GM18517 (cell line): Measurements from ENCODE around the gene TPGS1.

Experiments used
- ATAC-seq: cut with Tn5 transposase; IDR thresholded peaks from one replicate; pipeline ENCODE4 v1.9.1; 2021; ENCODE audit warnings: mild to moderate bottlenecking, moderate library complexity; ENCODE audit not compliant: unreplicated experiment

TPGS1 gene, protein sequence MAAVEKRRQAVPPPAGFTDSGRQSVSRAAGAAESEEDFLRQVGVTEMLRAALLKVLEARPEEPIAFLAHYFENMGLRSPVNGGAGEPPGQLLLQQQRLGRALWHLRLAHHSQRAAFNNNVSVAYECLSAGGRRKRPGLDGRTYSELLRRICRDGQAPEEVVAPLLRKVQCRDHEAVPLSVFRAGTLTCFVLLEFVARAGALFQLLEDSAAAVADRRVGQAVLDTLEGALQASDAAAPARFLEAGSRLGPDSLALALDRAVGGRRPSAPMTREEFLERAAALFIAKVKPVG

DNA sequence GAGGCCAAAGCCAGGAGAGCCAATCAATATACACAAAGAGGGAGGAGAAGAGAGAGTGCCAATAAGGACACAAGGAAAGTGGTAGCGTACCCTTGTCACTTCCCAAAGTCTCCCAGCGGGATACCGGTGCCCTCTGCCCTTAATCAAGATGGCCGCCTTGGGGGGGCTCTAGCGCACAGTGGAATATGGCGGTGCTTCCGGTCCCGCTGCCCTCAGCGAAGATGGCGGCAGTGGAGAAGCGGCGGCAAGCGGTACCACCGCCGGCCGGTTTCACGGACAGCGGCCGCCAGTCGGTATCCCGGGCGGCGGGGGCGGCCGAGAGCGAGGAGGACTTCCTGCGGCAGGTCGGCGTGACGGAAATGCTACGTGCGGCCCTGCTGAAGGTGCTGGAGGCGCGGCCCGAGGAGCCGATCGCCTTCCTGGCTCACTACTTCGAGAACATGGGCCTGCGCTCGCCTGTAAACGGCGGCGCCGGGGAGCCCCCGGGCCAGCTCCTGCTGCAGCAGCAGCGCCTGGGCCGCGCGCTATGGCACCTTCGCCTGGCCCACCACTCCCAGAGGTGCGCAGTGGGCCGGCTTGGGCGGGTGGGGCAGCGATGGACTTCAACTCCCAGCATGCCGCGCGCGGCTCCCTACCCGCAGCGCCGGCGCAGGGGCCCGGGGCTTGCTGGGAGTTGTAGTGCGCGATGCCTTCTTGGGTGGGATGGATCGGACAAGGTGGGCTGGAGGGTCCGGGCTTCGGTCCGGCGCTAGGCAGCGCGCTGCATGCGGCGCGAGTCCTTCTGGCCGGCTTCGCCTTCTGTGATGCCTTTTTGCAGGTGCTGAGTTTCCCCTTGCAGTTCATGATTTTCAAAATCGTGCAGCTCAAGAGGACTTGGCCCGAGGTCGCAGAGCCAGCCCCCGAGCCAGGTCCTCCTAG, at the start of gene TPGS1:
TSS of gene TPGS1 (plus strand) at position 212 of the 918 bp plus-strand sequence. CDS start at position 222, 10 bp downstream.
- peak; percentile 49 for ATAC-seq

- no peak for ATAC-seq
Observed at GRCh38 chr19:457636-458035, 49.7 kb upstream of the TPGS1 start.

- ATAC-seq, result no peak
Observed at GRCh38 chr19:458091-459042, 48.9 kb upstream of the TPGS1 start.

DNA sequence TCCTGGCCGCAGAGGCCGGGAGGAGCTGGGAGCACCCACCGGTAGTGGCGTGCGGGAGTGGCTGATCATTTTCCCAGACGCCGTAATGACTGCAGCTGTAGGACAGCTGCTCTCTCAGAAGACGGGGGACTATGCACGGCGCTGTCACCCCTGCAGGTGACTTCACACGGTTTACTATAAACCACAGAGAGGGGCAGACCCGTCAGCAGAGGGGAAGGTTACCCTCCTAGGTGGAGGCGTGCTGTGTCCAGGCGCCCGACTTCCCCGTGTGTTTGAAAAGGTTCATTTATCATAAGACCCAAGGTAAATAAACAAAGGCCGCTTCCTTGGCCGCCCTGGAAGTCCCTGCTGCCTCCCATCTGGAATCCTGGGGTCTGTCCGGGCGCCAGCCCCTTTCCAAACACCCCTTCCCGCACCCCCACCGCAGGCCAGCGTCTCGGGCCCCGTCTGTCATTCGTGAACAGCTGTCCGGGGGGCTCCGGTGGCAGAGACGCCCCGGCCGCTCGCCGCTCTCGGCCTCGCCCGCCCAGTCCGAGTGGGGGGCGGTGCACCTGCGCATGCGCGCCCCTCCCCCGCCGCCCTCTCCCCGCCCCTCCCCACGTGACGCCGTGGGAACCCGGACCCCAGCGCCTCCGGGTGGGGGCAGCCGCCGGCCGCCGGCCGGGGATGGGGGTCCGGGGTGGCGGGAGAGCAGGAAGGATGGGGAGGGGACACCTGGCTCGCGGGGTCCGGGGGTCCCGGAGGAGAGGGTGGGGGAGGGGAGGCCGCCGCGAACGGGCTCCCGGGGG, 47.4 kb upstream of the TPGS1 start:
- ATAC-seq, result no peak

GRCh38 chr19:460877-461720, 46.2 kb upstream of the TPGS1 start, which contains the start of gene SHC2:
SHC2 (minus strand) TSS chr19:461033; CDS start chr19:460996, 37 bp downstream.
- ATAC-seq, result no peak

GRCh38 chr19:461721-462551, 45.4 kb upstream of the TPGS1 start:
- no peak for ATAC-seq

DNA sequence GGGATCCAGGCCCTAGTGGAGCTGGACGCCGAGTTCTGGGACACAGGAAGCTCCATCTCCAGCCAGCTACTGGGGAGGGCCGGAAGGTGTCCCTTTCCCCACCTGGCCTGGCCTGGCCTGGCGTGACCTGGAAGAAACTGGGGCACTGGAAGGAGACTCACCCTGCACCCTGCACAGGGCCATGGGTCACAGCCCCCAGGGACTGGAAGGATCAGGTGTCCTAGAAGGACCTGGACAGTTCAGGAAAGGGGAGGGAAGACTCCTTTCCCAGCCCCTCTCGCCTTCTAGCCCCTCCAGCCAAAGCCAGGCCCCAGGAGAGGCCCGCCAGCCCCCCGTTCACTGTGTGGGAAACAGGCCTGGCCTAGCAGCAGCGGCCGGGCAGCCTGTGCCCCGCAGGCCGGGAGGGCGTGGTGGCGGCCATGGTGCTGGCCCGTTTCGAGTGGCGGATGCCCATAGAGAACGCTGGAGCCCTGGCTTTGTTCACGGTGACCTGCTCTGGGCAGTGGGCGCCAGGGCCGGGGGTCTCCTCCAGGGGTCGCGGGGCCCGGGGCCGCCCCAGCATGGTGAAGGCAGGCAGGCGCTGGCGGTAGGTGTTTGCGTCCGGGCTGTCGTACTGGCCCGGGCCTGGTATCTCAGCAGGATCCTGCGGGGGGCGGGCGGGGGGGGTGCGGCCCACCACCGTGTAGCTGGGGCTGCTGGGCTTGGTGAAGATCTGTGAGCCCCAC, 43.7 kb upstream of the TPGS1 start:
- no peak for ATAC-seq

GRCh38 chr19:464208-464545, 43.1 kb upstream of the TPGS1 start:
- ATAC-seq, result no peak

- no peak for ATAC-seq
Observed at GRCh38 chr19:465056-465816, 42.1 kb upstream of the TPGS1 start.

- no peak for ATAC-seq
Observed at GRCh38 chr19:467554-467953, 39.7 kb upstream of the TPGS1 start.

DNA sequence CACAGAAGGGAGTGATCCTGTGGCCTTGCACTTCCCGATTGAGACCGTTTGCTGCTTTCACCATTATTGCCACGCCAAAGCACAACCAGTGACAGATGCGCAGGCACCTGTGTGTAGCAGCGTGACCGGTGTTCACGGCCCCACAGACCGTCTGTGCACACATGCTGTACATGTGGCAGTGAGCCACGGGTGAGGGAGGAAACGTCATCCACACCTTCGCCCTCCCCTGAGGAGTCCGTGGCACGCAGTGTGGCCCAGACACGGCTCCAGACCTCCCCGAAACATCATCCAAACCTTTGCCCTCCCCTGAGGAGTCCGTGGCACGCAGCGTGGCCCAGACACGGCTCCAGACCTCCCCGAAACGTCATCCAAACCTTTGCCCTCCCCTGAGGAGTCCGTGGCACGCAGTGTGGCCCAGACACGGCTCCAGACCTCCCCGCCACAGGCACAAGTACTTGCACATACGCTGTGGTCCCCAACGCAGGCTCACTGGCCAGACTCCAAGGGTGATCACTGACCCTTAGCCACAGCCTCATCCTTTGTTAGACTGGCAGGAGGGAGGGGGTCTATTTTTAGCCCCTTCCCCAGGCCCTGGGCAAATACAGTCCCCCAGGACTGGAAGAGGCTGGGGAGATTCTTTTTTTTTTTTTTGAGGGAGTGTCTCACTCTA, 38.6 kb upstream of the TPGS1 start:
- ATAC-seq, result no peak

DNA sequence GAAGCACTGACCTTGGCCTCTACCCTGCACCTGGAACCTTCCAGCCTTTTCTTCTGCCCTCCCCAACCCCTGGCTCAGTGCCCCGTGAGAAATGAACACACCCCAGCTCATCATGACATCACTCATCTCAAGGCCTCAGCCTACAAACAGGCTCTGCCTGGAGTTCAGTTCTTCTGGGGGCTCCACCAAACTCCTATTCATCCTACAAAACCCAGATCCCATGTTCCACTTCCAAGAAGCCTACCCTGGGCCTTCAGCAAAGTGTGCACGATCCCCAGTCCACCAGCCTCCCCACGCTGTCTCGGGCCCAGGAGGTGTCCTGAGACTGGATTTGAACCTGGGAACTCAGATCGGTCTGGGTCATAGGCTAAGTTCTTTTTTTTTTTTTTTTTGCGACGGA, 37.5 kb upstream of the TPGS1 start:
- no peak for ATAC-seq

DNA sequence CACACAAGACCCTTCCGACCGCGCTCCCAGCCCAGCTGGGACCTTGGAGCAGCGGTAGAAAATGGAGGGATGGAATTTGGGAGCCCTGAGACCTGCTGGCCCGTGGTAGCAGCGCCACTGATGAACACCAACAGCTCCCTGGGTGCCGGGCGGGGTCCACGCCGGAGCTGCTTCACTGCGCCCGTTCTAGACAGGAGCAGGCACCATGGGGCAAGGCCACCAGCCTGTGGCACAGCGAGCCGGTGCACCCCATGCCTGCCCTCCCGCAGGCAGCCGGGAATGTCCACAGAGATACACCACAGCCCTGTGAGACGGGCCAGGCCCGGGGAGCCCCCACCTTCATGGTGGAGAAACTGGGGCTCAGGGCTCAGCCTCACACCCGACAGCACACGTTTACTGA, 36.6 kb upstream of the TPGS1 start:
- no peak for ATAC-seq

- ATAC-seq, result no peak
Observed at GRCh38 chr19:472005-472858, 35.1 kb upstream of the TPGS1 start.
